HK-2 (cell line): ENCODE measurements around the gene C4orf50.

Experiments
- DNase-seq: peaks from one replicate; pipeline ENCODE4 v3.0.0-alpha.2; 2018; ENCODE audit not compliant: unreplicated experiment

Gene C4orf50

DNA sequence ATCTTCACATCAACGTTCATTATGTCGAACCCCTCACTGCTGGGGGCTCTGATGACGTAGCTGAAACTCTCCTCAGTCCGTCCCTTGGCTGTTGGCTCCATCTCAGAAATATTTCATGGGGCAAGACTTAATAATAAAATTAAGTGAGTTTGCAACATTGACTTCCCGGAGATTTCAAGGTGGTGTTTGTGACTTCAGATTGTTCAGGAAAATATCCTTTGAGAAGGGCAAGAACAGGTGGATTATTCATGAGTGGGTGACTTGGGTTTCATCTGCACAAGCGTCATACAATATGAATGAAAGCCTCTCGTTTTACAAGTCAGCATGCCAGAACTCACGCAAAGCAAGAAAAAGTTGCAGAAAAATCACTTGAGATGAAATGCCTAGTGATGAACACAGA, at the start of gene C4orf50:
TSS of gene C4orf50 (minus strand) at position 101 of the 400 bp plus-strand sequence.
- DNase-seq, result no peak

- no peak for DNase-seq
Measured at GRCh38 chr4:6065934-6066590, 47.8 kb upstream of the C4orf50 start.

DNA sequence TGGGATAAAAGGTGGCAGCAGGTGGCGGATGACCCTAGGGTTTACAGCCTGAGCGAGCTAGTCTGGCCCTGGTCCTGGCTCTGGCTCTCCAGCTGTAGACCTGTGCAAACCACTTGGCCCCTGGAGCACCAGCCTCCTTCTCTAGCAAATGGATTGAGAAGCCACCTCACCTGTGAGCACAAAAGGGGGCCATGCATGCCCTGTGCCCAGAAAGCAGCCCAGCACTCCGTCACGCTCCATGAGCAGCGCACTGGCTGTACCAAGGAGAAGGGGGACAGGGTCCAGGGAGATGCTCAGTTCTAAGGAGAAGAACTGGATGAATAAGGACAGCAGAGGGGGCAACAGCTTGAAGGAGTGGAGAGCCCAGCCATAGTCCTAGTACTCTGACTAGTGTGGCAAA, 46.9 kb upstream of the C4orf50 start:
- no peak for DNase-seq

DNA sequence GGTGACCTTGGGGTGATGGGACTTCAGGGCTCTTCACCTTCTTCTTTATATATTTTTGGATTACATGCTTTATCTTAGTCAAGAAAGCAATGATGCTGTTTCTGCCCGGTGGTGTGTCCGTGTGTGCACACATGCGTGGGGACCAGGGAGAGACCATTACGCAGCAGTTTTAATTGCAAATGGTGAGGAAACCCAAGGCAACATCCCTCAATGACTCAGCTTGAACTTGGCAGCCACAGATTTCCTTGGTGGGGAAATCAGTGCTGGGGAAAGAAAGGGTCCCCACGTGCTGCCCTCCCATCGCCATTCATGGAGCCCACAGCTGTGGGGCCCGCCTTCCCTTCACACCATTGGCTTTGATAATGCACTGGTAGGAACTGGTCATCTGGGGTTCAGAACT, 46.2 kb upstream of the C4orf50 start:
- DNase-seq, result no peak

GRCh38 chr4:6063684-6064083, 45.5 kb upstream of the C4orf50 start:
- DNase-seq, result no peak

DNA sequence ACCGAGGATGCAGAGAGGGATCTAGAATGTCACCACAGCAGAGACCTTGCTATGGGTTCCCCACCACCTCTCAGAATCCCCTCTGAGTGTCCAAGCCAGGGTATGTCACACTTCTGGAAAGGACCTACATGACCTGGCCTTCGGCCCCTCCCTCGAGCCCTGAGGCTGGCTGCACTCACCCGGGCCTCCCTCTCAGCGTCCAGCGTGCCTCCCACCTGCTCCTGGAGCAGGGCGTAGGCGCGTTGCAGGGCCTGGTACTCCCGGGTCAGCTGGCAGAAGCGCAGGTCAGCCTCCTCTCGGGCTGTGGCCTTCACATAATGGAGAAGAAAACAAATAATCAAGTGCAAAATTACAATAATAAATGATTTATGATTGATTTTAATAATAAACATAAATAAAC, 43.9 kb upstream of the C4orf50 start:
- no peak for DNase-seq

- no peak for DNase-seq
Measured at GRCh38 chr4:6059375-6059805, 41.2 kb upstream of the C4orf50 start.

GRCh38 chr4:6058531-6059374, 40.5 kb upstream of the C4orf50 start:
- no peak for DNase-seq

- no peak for DNase-seq
Measured at GRCh38 chr4:6056976-6057766, 38.9 kb upstream of the C4orf50 start.

- DNase-seq, result no peak
Measured at GRCh38 chr4:6055436-6055835, 37.2 kb upstream of the C4orf50 start.

DNA sequence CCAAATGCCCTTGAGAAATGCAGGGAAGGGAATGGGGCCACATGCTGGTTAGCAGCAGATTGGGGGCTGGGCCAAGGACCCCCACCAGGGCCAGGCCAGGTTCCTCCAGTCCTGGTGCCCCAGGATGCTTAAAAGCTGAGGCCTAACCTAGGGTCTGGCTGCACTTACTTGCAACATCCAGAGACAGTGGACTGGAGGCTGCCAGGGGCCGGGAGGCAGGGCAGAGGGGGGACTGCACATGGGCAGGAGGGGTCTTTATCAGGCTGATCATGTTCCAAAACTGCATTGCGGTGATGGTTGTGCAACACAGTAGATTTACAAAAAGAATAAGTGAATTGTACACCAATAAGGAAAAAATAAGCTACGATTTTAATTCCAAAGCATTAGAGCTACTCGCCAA, 36.8 kb upstream of the C4orf50 start:
- no peak for DNase-seq

DNA sequence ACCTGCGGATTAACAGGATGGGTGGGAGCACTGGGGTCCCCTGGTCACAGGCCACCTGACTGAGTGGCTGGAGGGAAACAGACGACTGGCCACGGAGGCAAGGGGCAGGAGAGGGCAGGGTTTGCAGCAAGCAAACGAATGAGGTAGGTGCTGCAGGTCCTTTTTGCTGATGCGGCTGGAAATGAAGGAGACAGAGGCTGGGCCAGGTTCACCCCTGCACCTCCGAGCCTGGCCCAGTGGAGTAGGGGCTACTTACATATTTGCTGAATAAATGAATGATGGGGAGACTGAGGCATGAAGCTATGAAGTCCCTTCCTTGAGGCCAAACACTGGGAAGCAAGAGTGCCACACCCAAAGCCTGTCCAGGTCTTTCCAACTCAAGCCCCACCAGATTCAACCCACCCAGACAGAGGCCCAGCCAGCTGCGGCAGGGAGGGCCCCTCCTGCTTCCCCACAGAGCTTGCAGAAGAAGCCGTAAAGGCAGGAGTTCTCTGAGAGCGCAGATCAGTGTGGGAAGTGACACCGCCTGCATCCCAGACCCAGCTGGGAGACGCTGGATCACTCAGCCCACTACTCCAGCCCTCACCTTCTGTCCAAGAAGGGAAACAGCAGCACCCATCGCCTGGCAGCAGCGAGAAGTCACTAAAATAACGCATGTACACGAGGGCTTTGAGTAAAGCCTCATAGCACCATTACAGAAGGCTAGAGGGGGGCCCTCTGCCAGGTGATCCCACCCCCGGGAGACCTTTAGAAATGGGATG, 36.1 kb upstream of the C4orf50 start:
- DNase-seq, result no peak

DNA sequence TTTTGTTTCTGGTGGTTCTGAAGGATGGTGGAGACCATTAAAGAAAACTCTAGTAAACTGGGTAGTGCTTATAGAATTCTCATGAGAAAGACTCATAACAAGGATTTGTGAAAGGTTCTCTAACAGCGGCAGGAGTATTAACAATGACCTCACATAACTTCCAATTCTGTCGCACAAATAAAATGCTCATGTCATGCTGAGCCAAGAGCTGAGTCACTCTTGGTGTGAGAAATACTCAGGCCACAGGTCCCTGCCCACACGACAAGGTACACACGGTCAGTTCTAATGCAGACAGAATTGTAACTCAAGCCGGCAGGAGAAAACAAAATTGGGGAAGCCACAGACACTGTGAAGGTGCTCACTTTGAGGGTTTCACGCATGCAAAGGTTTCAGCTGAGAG, 34.4 kb upstream of the C4orf50 start:
- no peak for DNase-seq

DNA sequence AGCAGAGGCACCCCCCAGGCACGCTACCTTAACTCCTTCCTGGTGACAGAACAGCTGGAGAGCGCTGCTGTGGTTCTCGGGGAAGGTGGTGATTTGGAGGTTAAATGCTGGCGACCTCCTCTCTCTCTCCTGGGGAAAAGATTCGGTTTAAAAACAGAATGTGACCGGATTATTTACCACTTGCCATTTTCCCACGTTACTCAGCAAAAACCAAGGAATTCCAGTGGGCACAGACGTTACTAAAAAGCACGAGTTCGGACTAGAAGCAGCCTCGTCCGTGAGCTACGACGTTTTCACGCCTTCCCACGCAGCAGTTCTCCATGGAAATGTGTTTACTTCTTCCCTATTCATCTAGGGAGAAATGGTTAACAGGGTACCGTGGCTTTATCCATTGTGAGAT, 32.3 kb upstream of the C4orf50 start:
- DNase-seq, result no peak

- DNase-seq, result no peak
Measured at GRCh38 chr4:6049985-6050384, 31.8 kb upstream of the C4orf50 start.

DNA sequence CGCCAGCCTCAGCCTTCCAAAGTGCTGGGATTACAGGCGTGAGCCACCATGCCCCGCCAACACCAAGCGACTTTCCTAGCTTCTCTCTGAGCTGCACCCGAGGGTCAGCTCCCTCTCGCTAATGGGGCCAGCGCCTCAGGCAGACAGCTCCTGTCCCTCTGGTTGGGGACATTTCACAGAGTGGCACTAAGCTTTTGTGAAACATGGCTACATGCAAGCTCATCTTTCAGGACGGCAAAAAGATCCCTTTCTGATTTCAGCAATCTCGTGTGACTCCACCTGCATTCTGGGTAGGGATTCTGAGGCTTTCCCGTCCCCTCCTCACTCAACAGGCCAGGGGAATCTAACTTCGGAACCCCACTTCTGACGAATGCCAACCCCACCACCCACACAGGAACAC, 31.0 kb upstream of the C4orf50 start:
- DNase-seq, result no peak

DNA sequence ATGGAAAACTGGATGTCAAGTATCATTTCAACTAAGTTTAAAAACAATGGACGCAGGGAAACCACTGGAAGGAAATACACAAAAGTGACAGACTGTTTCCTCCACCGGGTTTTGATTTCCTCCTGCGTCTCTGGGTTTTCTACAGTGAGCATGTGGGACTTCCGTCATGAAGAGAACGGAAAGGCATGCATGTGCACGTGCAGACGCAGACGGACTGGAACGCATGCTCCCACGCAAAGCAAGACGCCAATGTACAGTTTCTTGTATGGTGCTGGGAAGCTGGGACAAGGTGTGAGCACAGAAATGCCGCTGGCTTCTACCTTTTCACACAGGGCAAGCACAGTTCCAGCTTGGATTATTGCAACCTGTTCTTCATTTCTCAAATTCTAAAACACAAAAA, 30.3 kb upstream of the C4orf50 start:
- no peak for DNase-seq

GRCh38 chr4:6047130-6047673, 29.0 kb upstream of the C4orf50 start:
- no peak for DNase-seq

- no peak for DNase-seq
Measured at GRCh38 chr4:6046526-6047129, 28.4 kb upstream of the C4orf50 start.

GRCh38 chr4:6044805-6045204, 26.6 kb upstream of the C4orf50 start:
- no peak for DNase-seq

- DNase-seq, result no peak
Measured at GRCh38 chr4:6044276-6044675, 26.0 kb upstream of the C4orf50 start.
